GM12878 (cell line): ENCODE data around the gene RPS6KA2.

Source experiments
- BACH1 ChIP-seq: fragments of 450-650 bp; IDR thresholded peaks from 2 replicates; pipeline ENCODE4 v1.6.1; 2017; ENCODE audit warnings: mild to moderate bottlenecking, borderline replicate concordance
- BCL11A ChIP-seq: IDR thresholded peaks from 2 replicates; pipeline ENCODE4 v1.6.1; 2011; ENCODE audit warnings: low read depth, low read length
- CHD2 ChIP-seq: IDR thresholded peaks from 2 replicates; pipeline ENCODE4 v1.6.1; 2011; ENCODE audit warnings: low read depth, low read length, improper control_type of control experiment, borderline replicate concordance
- CTCF ChIP-seq, 3 experiments: IDR thresholded peaks in 2 of 3; conservative IDR thresholded peaks in 1 of 3; 2 replicates each; pipeline ENCODE4 v1.5.1; 2011; ENCODE audit warnings: low read depth in 3 of 3, low read length in 3 of 3, mild to moderate bottlenecking in 3 of 3, control low read depth in 2 of 3, moderate library complexity in 2 of 3, inconsistent platforms in 1 of 3, mixed read lengths in 1 of 3; ENCODE audit not compliant: control insufficient read depth in 2 of 3, insufficient read depth in 1 of 3; ENCODE audit errors: extremely low read depth in 1 of 3
- ESRRA ChIP-seq: IDR thresholded peaks from 2 replicates; pipeline ENCODE4 v1.6.1; 2012; ENCODE audit warnings: mild to moderate bottlenecking, low read length, improper control_type of control experiment
- MAX ChIP-seq: IDR thresholded peaks from 2 replicates; pipeline ENCODE4 v1.6.1; 2012; ENCODE audit warnings: low read depth, low read length, improper control_type of control experiment
- NR2F1 ChIP-seq: fragments of 450-650 bp; conservative IDR thresholded peaks from 2 replicates; pipeline ENCODE4 v1.6.1; 2017; ENCODE audit warnings: mild to moderate bottlenecking
- PKNOX1 ChIP-seq: fragments of 450-650 bp; IDR thresholded peaks from 2 replicates; pipeline ENCODE4 v1.6.1; 2016; ENCODE audit warnings: mild to moderate bottlenecking
- RAD21 ChIP-seq: IDR thresholded peaks from 2 replicates; pipeline ENCODE4 v1.6.1; 2011; ENCODE audit warnings: mild to moderate bottlenecking, low read depth, low read length, moderate library complexity; ENCODE audit not compliant: insufficient read depth
- SREBF2 ChIP-seq: IDR thresholded peaks from 2 replicates; pipeline ENCODE4 v1.6.1; 2012; ENCODE audit warnings: mild to moderate bottlenecking, low read length
- TCF12 ChIP-seq: IDR thresholded peaks from 2 replicates; pipeline ENCODE4 v1.6.1; 2011; ENCODE audit warnings: low read depth, mild to moderate bottlenecking, low read length
- ZNF274 ChIP-seq: IDR thresholded peaks from one replicate; pipeline ENCODE4 v1.8.0; 2011; ENCODE audit not compliant: insufficient read length, insufficient read depth
- ZZZ3 ChIP-seq: IDR thresholded peaks from 2 replicates; pipeline ENCODE4 v1.6.1; 2011; ENCODE audit warnings: low read depth; ENCODE audit not compliant: control insufficient read depth, insufficient read length

DNA sequence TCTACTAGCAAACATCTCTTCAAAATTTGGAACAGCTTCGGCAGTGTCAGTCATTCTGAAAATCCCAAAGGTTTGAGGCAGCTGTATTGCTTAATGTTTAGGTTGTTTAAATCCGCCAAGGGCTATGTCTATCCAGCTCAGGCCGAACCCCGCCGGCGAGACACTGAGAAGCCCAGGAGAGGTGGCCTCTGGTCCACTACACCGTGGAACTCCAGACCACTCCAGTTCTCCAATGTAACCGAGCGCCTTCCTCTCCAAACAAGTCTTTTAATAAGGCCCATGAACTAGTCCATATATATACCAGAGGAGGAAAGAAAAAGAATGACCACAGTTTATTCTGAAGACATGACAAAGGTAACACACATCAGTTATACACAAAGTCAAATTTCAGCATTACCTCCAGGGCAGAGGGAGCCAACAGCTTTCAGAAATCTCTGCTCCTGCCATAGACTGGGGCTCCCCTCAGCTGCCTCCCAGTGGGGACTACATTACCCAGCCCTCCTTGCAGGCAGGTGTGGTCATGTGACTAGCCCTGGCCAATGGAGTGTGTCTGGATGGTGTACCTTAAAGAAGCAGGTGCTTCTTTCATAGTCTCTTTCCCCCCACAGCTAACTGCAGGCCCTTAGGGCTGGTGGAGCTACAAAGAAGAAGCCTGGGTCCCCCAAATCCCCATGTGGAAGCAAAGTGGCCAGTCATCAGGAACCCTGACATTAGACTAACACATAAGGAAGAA is 40.5 kb downstream of the RPS6KA2 start, which contains the start of gene RAMACL:
- TF ChIP-seq ESRRA (no peak), ZNF274 (no peak), NR2F1 (no peak), CTCF (IDR thresholded peaks at IDR 0.05 in 2 of 3, conservative IDR thresholded peaks at IDR 0.05 in 1 of 3; ENCODE audit: control insufficient read depth in 2 of 3, extremely low read depth in 1 of 3, insufficient read depth in 1 of 3, low read depth in 3 of 3, low read length in 3 of 3) (no peak), ZZZ3 (no peak), BACH1 (no peak), PKNOX1 (no peak), SREBF2 (no peak), RAD21 (no peak), TCF12 (no peak), BCL11A (no peak), MAX (no peak), CHD2 (peak; percentile 47; the same call in 1 of the 2 replicates)
